Activated T-helper 9 cell treated with anti-CD3 and anti-CD28 coated beads, Interleukin-2, amount 50 U/mL, for 16 hours (primary cell): ENCODE data around the gene SEC61A1.

ENCODE experiments used
- DNase-seq: peaks from one replicate; pipeline ENCODE4 v3.0.0-alpha.2; 2020; ENCODE audit warnings: low read depth

The SEC61A1 gene

DNA sequence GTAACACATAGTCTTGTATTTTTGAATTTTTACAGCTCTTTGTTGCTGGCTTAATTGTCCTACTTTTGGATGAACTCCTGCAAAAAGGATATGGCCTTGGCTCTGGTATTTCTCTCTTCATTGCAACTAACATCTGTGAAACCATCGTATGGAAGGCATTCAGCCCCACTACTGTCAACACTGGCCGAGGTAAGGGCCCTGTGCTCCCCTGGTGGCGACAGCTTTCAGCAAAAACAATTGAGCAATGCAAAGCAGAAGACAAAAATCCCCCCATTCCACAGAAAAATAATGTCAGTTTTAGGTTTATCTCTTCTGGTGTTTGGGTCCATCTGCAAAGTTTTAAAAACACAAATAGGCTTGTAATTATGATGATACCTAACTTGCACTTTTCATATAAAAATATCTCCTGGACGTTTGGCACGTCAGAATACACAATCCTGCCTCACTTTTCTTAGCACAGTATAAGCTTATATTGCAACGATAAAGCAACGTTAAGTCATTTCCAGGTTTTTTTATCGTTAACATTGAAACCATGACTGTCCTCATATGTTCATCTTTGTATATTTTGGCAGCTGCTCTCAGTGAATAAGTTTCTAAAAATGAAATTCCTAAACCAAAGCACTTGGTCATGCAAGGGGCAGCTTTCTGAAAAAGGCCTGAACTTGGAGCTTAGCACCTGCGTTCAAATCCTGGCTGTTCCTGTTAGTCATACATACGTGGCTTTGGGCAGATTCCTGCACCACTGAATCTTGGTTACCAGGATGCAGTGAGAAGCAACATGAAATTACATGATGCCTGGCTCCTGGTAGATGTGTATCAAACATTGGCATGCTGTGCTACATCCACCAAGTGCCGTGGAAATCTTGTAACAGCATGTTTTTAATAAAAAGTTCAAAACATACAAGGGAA is 8.5 kb downstream of the SEC61A1 start:
- no peak for DNase-seq

DNA sequence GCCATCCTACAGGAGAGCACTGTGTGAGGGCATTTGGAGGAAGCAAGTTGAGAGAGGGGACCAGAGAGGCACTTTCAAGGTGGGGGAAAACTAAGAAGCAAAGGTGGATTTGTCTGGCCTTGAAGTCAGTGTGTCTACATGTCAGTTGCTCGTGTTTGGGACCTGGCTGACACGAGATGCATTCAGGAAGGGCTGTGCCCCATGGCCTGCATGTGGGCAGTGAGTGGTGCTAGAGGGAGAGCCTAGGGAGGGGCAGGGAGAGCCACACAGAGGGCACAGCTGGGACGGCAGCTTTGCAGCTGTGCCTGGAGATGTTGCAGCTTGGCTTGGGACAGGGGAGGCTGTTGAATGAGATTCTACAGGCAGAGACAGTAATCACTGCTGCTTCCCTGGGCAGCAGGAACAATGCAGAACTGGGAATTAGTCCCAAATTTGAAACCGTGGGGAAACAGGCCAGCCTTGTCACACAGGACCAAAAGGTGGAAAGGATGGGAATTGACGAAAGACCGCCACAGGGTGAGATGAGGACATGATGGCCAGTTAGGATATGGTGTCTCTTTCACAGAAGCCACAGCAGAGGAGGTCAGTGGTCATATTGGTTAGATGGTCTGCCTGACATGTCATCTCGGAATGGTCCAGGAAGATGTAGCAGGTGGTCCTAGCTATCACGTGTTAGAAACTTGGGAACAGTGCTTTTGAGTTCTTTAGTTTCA is 10.0 kb downstream of the SEC61A1 start:
- DNase-seq, result no peak

GRCh38 chr3:128063865-128064264 is 11.6 kb downstream of the SEC61A1 start:
- DNase-seq, result no peak

DNA sequence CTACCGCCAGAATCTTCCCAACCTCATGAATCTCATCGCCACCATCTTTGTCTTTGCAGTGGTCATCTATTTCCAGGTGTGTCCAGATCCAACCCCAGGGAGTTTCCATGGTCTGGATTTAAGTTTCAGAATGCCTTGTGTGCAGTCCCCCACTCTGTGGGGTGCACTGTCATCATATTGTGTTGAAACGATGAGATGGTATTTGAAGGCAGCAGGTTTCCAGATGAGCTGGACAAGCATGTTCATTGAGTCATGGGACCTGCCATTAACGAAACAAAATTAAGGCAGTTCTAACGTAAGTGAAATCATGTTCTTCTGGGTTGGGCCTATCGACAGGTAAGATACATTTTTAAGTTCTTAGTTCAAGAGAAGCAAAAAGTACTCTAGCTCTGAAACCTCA is 12.7 kb downstream of the SEC61A1 start:
- DNase-seq, result no peak

- DNase-seq, result no peak
Observed at GRCh38 chr3:128066114-128066513, 13.9 kb downstream of the SEC61A1 start.

DNA sequence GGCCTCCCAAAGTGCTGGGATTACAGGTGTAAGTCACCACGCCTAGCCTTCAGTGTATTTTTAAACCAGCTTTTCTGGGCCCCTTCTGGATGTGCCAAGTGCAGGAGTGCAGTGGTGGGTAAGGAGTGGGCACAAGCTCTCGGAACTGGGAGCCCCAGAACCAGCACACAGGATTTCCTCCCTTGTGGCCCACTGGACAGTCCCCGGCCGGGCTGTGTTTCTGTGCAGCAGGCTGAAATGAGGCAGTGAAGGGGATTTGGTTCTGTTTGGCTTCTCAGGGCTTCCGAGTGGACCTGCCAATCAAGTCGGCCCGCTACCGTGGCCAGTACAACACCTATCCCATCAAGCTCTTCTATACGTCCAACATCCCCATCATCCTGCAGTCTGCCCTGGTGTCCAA is 14.4 kb downstream of the SEC61A1 start:
- DNase-seq, result no peak

DNA sequence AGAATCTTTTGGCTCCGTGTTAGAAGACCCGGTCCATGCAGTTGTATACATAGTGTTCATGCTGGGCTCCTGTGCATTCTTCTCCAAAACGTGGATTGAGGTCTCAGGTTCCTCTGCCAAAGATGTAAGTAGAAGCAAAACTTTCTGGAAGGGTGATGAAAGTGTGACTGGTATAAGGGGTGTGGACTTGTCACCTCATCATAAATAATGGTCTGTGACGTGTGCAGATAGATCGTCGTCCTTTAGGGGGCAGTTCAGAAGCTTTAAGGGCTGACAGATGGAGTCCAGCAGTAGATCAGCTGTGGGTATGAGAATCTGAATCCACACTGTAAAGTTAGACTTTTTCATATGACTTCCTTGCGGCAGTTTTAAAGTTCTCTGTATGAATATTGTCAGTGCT is 15.3 kb downstream of the SEC61A1 start:
- DNase-seq, result no peak

GRCh38 chr3:128068156-128068620 is 16.0 kb downstream of the SEC61A1 start:
- DNase-seq, result no peak

DNA sequence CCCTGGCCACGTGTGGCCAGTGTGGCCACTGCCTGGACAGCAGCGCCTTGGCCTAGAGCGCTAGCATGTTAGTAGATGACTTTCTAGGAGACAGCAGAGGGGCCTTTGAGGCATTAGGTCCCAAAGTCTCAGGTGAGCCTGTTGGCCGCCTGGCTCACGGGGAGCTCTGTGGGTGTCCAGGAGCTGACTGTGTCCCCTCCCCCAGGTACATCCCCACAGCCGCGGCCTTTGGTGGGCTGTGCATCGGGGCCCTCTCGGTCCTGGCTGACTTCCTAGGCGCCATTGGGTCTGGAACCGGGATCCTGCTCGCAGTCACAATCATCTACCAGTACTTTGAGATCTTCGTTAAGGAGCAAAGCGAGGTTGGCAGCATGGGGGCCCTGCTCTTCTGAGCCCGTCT is 17.0 kb downstream of the SEC61A1 start:
- DNase-seq, result no peak

- DNase-seq, result no peak
Observed at GRCh38 chr3:128070898-128071591, 18.8 kb downstream of the SEC61A1 start.

- DNase-seq, result no peak
Observed at GRCh38 chr3:128071771-128072453, 19.7 kb downstream of the SEC61A1 start.

DNA sequence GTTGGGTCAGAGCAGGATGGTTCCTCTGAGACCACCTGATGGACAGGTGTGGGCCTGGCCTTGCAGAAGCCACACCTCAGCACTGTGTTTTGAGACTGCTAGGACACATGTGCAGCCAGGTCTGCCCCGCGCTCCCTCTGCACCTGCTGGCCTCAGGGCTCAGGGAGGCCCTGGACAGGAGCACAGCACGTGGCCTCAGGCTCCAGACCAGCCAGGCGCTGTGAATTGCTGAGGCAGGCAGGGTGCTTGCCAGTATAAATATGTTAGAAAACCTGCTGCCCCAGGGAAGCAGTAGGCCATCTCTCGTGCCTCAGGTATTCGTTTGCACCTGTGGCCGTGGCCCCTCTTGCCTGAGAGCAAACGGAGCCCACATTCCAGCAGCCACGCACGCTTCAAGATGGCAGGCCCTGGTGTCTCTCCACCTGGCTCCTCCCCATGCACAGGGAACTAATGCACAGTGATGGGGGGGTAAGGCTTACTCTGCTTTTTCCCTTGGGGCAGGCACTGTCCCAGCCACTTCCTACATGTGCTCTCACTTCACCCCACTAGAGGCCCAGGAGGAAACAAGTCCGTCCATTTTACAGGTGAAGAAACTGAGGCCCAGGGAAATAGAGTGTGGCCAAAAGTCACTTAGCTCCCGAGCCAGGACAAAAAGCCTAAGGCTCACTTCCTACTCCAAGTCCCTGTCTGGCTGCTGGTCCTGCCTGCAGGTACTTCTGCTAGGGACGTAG is 20.4 kb downstream of the SEC61A1 start:
- DNase-seq, result no peak

- DNase-seq, result no peak
Observed at GRCh38 chr3:128073185-128073725, 21.0 kb downstream of the SEC61A1 start.

DNA sequence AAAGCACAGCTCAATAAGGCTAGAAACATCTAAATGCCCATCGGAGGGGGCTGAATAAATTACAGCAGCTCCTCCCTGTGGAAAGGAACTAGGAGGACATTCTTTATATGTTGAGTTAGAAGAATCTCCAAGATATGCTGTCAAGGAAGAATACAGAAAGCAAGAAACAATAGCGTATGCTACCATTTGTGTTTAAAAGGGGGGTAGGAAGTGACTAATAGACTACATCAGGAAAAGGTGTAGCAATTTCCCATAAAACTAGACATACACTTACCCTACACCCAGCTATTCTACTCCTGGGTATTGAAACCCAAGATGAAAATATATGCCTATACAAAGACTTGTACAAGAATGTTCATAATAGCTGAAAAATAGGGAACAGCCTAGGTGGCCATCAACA is 21.6 kb downstream of the SEC61A1 start:
- DNase-seq, result no peak

- no peak for DNase-seq
Observed at GRCh38 chr3:128074851-128075521, 22.7 kb downstream of the SEC61A1 start.

DNA sequence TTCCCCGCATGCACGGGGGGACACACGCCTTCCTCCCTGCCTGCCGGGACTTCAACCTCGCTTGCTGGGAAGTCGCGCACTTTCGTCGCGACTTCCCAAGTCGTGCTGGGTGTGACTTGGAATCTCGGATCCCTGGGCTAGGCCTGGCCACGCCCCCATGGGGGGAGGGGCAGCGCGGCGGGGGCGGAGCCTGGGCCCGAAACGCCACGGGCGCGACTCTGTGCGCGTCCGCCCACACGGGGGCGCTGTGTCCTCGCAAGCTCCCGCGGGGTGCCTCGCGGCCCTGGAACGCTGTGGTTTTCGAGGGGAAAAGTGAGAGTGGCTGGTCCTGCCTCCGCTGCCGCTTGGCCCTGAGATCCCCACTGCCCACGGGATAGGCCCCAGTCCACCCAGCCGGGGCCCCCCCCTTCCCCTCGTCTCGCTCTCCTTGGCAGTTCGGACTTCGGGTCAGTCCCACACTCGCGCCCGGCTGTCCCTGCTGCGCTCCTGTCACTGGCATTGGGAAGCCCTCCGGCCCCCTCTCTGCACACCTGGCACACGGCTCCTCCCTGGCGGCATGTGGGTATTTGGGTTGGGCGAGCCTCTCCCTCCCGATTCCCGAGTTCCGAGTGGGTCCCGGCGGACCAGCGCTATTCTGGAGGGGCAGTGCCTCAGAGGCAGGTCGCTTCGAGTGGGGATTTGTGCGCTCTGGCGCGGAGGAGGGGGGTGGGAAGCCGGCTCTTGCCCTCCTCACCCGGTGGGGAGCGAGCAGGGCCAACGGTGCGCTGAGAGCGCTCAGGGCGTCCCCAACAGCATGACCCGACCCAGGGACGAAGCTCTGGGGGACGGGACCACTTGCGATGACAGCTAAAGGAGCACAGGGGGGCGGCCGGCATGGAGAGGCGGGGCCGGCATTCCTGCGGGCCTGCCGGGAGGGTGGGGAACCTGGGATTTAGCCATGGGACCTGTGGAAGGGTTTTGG is 23.6 kb downstream of the SEC61A1 start:
- peak; percentile 81 for DNase-seq

DNA sequence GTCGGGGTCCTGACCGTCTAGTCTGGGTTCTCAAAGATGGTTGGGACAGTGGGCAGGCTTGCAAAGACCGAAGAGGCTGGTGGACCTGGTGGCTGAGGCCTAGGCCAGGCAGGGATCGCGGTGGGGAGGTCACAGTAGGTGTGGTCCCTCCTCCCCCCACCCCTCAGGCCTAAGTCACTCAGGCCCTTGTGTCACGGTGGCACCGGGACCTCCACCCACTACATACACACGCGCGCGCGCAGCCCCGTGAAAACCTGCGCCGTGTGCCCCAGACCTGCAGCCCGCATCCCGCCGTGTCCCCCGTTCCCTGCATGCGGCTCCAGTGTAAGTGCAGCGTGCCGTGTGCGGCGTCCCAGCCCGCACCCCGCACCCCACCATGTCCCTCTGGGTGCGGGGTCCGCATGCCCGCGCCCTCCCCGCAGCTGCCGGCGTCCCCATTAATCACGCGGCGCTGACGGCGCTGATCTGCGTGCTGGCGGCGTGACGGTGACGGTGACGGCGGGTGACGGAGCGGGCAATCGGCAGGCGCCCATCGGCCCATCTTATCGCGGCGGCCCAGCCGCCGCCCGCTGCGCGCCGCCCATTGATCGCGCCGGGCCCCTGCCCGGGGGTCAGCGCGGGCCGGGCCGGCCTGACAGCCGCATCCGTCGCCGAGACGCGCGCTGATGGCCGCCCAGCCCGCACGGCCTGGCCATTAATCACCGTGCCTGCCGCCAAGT is 24.4 kb downstream of the SEC61A1 start:
- peak; percentile 15 for DNase-seq

DNA sequence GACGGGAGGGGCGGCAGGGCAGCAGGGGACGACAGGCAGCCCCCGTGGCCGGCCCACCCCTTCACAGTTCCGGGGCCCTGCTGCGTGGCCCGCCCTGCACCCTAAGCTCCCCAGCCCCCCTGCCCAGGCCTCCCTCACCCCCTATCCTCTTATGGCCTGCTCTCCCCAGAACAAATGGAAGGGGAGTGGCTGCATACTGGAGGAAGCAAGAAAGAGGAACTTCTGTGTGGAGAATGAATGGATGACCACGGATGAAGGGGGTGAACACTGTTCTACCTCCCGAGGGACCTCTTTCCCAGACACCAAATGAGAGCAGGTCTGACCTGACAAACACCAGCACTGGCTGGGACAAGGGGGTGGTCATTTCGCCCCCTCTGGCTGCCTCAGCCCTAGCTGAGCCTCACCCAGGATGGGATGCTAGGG is 25.0 kb downstream of the SEC61A1 start:
- no peak for DNase-seq

GRCh38 chr3:128077665-128078064 is 25.4 kb downstream of the SEC61A1 start:
- DNase-seq, result no peak
